Liver (tissue), 9 donors: ENCODE measurements around the gene TMED6. TPM values are rescaled to one million over a fixed set of nuclear protein-coding genes. Genes with fewer than 3 reads are reported as not detected.

Experiments
- DNase-seq: peaks from one replicate; pipeline ENCODE4 v3.0.0-alpha.2; 2017; ENCODE audit warnings: low spot score
- H3K27ac ChIP-seq, 2 donors: one replicate each; pipeline ENCODE4 v1.7.0; 2013; ENCODE audit warnings: inconsistent platforms in 2 of 2, low read length in 2 of 2, control low read depth in 1 of 2, low read depth in 1 of 2, mild to moderate bottlenecking in 1 of 2
- H3K27me3 ChIP-seq, 4 donors: one replicate each; pipeline versions ENCODE4 v1.6.1 to v1.7.0; 2013; ENCODE audit warnings: low read length in 3 of 4, inconsistent platforms in 1 of 4, mild to moderate bottlenecking in 1 of 4, moderate library complexity in 1 of 4; ENCODE audit not compliant: control insufficient read depth in 4 of 4, insufficient read depth in 4 of 4
- H3K36me3 ChIP-seq, 4 donors: one replicate each; pipeline versions ENCODE4 v1.6.1 to v1.7.0; 2013; ENCODE audit warnings: low read length in 3 of 4, mild to moderate bottlenecking in 3 of 4, low read depth in 1 of 4, moderate library complexity in 1 of 4; ENCODE audit not compliant: control insufficient read depth in 4 of 4, insufficient read depth in 3 of 4
- H3K4me1 ChIP-seq, 4 donors: one replicate each; pipeline versions ENCODE4 v1.6.1 to v1.7.0; 2013; ENCODE audit warnings: low read length in 3 of 4, mild to moderate bottlenecking in 3 of 4, moderate library complexity in 1 of 4; ENCODE audit not compliant: control insufficient read depth in 4 of 4, insufficient read depth in 4 of 4
- H3K4me3 ChIP-seq, 3 donors: one replicate each; pipeline versions ENCODE4 v1.6.1 to v1.7.0; 2013; ENCODE audit warnings: low read length in 3 of 3, control low read depth in 1 of 3, low read depth in 1 of 3, mild to moderate bottlenecking in 1 of 3
- H3K9ac ChIP-seq, 2 donors: one replicate each; pipeline ENCODE4 v1.7.0; 2013; ENCODE audit warnings: low read length in 2 of 2, mild to moderate bottlenecking in 2 of 2, moderate library complexity in 2 of 2, control low read depth in 1 of 2, low read depth in 1 of 2
- H3K9me3 ChIP-seq, 4 donors: one replicate each; pipeline versions ENCODE4 v1.6.1 to v1.7.0; 2013; ENCODE audit warnings: low read length in 3 of 4; ENCODE audit not compliant: control insufficient read depth in 4 of 4
- EGR1 ChIP-seq, 2 donors: IDR thresholded peaks; 2 replicates each; pipeline ENCODE4 v1.6.1; 2016 to 2018; ENCODE audit warnings: antibody characterized with exemption in 2 of 2, low read depth in 2 of 2
- FOXA1 ChIP-seq: IDR thresholded peaks from 2 replicates; pipeline ENCODE4 v1.6.1; 2016; ENCODE audit warnings: antibody characterized with exemption
- FOXA2 ChIP-seq: IDR thresholded peaks from 2 replicates; pipeline ENCODE4 v1.6.1; 2016; ENCODE audit warnings: antibody characterized with exemption
- GABPA ChIP-seq, 2 donors: IDR thresholded peaks in 1 of 2; conservative IDR thresholded peaks in 1 of 2; 2 replicates each; pipeline ENCODE4 v1.6.1; 2016; ENCODE audit warnings: antibody characterized with exemption in 2 of 2, mild to moderate bottlenecking in 1 of 2, moderate library complexity in 1 of 2
- HNF4A ChIP-seq, 2 donors: conservative IDR thresholded peaks; 2 replicates each; pipeline ENCODE4 v1.6.1; 2016; ENCODE audit warnings: antibody characterized with exemption in 2 of 2, mild to moderate bottlenecking in 2 of 2
- HNF4G ChIP-seq: IDR thresholded peaks from 2 replicates; pipeline ENCODE4 v1.6.1; 2016; ENCODE audit warnings: antibody characterized with exemption
- JUND ChIP-seq, 2 donors: IDR thresholded peaks; 2 replicates each; pipeline ENCODE4 v1.6.1; 2016; ENCODE audit warnings: antibody characterized with exemption in 2 of 2
- NR2F2 ChIP-seq: IDR thresholded peaks from 2 replicates; pipeline ENCODE4 v1.6.1; 2016; ENCODE audit warnings: antibody characterized with exemption
- RAD21 ChIP-seq, 2 donors: IDR thresholded peaks; 2 replicates each; pipeline ENCODE4 v1.6.1; 2016; ENCODE audit warnings: antibody characterized with exemption in 2 of 2, mild to moderate bottlenecking in 2 of 2
- RXRA ChIP-seq, 2 donors: IDR thresholded peaks; 2 replicates each; pipeline ENCODE4 v1.6.1; 2017 to 2018; ENCODE audit warnings: antibody characterized with exemption in 2 of 2, mild to moderate bottlenecking in 1 of 2
- SP1 ChIP-seq: IDR thresholded peaks from 2 replicates; pipeline ENCODE4 v1.6.1; 2018; ENCODE audit warnings: antibody characterized with exemption, mild to moderate bottlenecking
- TAF1 ChIP-seq: conservative IDR thresholded peaks from 2 replicates; pipeline ENCODE4 v1.6.1; 2016; ENCODE audit warnings: antibody characterized with exemption, mild to moderate bottlenecking
- YY1 ChIP-seq: IDR thresholded peaks from 2 replicates; pipeline ENCODE4 v1.6.1; 2016; ENCODE audit warnings: antibody characterized with exemption, mild to moderate bottlenecking
- WGBS: extraction: QIAGEN DNeasy Blood & Tissue Kit; methylation state at CpG from one replicate; pipeline ENCODE4 v1.1.7; 2013; 5-methylcytosine and 5-hydroxymethylcytosine counted together
- polyA plus RNA-seq, 2 donors: library from polyadenylated mRNA; stranded (reverse) in 1 of 2; unstranded in 1 of 2; fragments of 200-250 nt in 1 of 2; fragments of >200 nt in 1 of 2; fragmentation: Nextera tagmentation in 1 of 2; extraction: Ambion mirVana in 1 of 2; gene quantifications; one replicate each; pipeline versions ENCODE4 v1.2.1 to v1.2.3, GENCODE V29; 2013 to 2015
- total RNA-seq, 2 donors: library from RNA; depleted of rRNA; stranded (reverse); fragments of >200 nt; gene quantifications; one replicate each; pipeline ENCODE4 v1.2.3, GENCODE V29; 2014
- TF ChIP-seq, protein P1 (sequence below): IDR thresholded peaks from 2 replicates; pipeline ENCODE4 v1.6.1; 2016; ENCODE audit warnings: antibody characterized with exemption
- TF ChIP-seq, protein P2 (sequence below): IDR thresholded peaks from 2 replicates; pipeline ENCODE4 v1.6.1; 2016; ENCODE audit warnings: antibody characterized with exemption
- TF ChIP-seq, protein P3 (sequence below): IDR thresholded peaks from 2 replicates; pipeline ENCODE4 v1.6.1; 2016; ENCODE audit warnings: antibody characterized with exemption, mild to moderate bottlenecking
- donor health status: healthy.
- donor health status: healthy.
- donor health status: healthy.
- donor health status: healthy.
- donor health status: healthy.

Gene TMED6
- total and polyA plus RNA-seq, 4 donors = 0.18 to 46.2 (median 11.0) TPM

DNA sequence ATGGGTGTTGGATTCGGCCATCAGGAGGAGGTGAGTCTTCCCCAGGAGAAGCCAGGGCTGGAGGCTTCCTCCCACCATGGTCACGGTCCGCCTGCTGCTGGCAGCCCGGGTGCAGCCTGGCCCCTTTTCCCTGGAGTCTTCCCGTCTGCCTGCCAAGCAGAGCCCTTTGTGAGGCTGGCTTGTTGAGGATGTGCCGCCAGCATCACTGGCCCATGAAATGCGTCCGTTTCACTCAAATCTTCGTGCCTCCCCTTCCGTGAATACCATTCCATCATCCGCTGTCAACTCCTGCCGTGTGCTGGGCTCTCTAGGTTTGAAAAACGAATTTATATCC, 30.9 kb downstream of the TMED6 start (continued):
- TF ChIP-seq, protein P1, sequence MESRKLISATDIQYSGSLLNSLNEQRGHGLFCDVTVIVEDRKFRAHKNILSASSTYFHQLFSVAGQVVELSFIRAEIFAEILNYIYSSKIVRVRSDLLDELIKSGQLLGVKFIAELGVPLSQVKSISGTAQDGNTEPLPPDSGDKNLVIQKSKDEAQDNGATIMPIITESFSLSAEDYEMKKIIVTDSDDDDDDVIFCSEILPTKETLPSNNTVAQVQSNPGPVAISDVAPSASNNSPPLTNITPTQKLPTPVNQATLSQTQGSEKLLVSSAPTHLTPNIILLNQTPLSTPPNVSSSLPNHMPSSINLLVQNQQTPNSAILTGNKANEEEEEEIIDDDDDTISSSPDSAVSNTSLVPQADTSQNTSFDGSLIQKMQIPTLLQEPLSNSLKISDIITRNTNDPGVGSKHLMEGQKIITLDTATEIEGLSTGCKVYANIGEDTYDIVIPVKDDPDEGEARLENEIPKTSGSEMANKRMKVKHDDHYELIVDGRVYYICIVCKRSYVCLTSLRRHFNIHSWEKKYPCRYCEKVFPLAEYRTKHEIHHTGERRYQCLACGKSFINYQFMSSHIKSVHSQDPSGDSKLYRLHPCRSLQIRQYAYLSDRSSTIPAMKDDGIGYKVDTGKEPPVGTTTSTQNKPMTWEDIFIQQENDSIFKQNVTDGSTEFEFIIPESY = no peak
- no peak for TF ChIP-seq FOXA1
- no peak for TF ChIP-seq JUND (IDR thresholded peaks at IDR 0.05)
- TF ChIP-seq TAF1 = no peak
- TF ChIP-seq RXRA (IDR thresholded peaks at IDR 0.05) = no peak

DNA sequence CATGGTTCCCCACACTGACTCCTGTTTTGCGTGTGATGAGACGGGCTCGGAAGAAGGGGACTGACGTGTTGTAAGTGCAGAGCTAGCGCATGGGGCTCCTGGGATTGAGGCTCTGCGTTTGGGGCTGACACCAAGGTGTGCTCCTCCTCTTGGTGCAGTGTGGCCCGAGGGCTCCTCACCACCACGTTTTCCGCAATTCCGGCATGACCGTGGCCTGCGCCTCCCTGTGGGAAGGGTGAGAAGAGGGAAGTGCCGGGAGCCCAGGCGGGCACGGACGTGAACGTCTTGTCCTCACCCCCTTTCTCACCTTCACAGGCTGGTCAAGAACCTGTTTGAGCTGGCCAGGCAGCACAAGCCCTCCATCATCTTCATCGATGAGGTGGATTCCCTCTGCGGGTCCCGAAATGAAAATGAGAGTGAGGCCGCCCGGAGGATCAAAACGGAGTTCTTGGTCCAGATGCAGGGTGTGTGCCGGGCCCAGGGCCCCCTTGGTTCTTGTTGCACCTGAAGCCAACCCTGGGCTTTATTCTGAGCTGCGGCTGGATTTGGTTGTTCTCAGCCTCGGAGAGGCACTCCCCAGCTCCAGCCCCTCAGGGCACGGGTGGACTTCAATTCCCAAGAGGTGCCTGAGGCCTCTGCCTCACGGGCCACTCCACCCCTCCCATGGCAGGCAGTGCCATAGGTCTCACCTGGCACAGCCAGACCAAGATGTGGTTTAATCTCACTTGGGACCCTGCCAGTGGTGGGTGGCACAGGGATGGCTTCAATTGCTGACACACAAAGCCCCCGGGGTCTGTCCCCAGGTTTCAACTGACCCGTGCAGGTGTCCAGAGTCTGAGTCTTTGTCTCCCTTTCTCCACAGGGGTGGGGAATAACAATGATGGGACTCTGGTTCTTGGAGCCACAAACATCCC, 31.5 kb downstream of the TMED6 start:
- WGBS = 95% methylated on average over 30 of the region's 30 CpGs
- no peak for DNase-seq
- TF ChIP-seq EGR1 (IDR thresholded peaks at IDR 0.05; ENCODE audit: low read depth in 2 of 2) = no peak
- TF ChIP-seq, protein P1 = no peak
- TF ChIP-seq, protein P2, sequence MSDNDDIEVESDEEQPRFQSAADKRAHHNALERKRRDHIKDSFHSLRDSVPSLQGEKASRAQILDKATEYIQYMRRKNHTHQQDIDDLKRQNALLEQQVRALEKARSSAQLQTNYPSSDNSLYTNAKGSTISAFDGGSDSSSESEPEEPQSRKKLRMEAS = no peak
- TF ChIP-seq HNF4A (conservative IDR thresholded peaks at IDR 0.05) = no peak
- no peak for TF ChIP-seq HNF4G
- TF ChIP-seq, protein P3, sequence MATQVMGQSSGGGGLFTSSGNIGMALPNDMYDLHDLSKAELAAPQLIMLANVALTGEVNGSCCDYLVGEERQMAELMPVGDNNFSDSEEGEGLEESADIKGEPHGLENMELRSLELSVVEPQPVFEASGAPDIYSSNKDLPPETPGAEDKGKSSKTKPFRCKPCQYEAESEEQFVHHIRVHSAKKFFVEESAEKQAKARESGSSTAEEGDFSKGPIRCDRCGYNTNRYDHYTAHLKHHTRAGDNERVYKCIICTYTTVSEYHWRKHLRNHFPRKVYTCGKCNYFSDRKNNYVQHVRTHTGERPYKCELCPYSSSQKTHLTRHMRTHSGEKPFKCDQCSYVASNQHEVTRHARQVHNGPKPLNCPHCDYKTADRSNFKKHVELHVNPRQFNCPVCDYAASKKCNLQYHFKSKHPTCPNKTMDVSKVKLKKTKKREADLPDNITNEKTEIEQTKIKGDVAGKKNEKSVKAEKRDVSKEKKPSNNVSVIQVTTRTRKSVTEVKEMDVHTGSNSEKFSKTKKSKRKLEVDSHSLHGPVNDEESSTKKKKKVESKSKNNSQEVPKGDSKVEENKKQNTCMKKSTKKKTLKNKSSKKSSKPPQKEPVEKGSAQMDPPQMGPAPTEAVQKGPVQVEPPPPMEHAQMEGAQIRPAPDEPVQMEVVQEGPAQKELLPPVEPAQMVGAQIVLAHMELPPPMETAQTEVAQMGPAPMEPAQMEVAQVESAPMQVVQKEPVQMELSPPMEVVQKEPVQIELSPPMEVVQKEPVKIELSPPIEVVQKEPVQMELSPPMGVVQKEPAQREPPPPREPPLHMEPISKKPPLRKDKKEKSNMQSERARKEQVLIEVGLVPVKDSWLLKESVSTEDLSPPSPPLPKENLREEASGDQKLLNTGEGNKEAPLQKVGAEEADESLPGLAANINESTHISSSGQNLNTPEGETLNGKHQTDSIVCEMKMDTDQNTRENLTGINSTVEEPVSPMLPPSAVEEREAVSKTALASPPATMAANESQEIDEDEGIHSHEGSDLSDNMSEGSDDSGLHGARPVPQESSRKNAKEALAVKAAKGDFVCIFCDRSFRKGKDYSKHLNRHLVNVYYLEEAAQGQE = no peak
- no peak for TF ChIP-seq JUND (IDR thresholded peaks at IDR 0.05)
- TF ChIP-seq TAF1 = no peak
- no peak for TF ChIP-seq RAD21 (IDR thresholded peaks at IDR 0.05)
- no peak for TF ChIP-seq SP1
- no peak for TF ChIP-seq GABPA (IDR thresholded peaks at IDR 0.05 in 1 of 2, conservative IDR thresholded peaks at IDR 0.05 in 1 of 2)
- TF ChIP-seq YY1 = no peak
- no peak for TF ChIP-seq FOXA2
- no peak for TF ChIP-seq NR2F2
- Histone ChIP-seq H3K4me1 (peaks cover 12 to 66% (median 54%) of the 10 kb centered on the region in 4 donors), H3K27me3 (no peaks in the 10 kb centered on the region), H3K27ac (no peak overlapping the region), H3K9ac (no peak overlapping the region), H3K36me3 (peaks cover 23 to 56% (median 39%) of the 10 kb centered on the region in 4 donors), H3K9me3 (no peaks in the 10 kb centered on the region), H3K4me3 (no peak overlapping the region)
